Activated CD4-positive, alpha-beta T cell treated with anti-CD3 and anti-CD28 coated beads for 36 hours (primary cell): ENCODE data around the gene PGLYRP2. TPM values are rescaled to one million over a fixed set of nuclear protein-coding genes. Genes with fewer than 3 reads are reported as not detected.
"Not testable (repeated sequence)": the region's sequence is repeated elsewhere in the genome, so short reads cannot be mapped to it uniquely, and the experiment has no call there.

Source experiments
- ATAC-seq: fragments of 200-7000 bp; cut with Tn5 transposase; one replicate; pipeline ENCODE4 v1.10.0; 2021; ENCODE audit warnings: mild to moderate bottlenecking, moderate library complexity
- CTCF ChIA-PET: fragments of 350-600 bp; sonication (Branson Sonifier 250); formaldehyde crosslinking; loops from one replicate; lab custom pipeline; 2021; ENCODE audit warnings: antibody characterized with exemption; lab: Charles Lee
- POLR2A ChIA-PET: fragments of 350-600 bp; sonication (Branson Sonifier 250); formaldehyde crosslinking; loops from one replicate; lab custom pipeline; 2021; ENCODE audit warnings: antibody characterized with exemption, inconsistent platforms; lab: Charles Lee
- DNase-seq: peaks from one replicate; pipeline ENCODE4 v3.0.0-alpha.2; 2020
- H3K27ac Mint-ChIP-seq: one replicate; pipeline ENCODE4 v1.8.0; 2021; ENCODE audit warnings: mixed read lengths
- H3K27me3 Mint-ChIP-seq: one replicate; pipeline ENCODE4 v1.8.0; 2021; ENCODE audit warnings: mixed read lengths
- H3K36me3 Mint-ChIP-seq: one replicate; pipeline ENCODE4 v1.8.0; 2021; ENCODE audit warnings: low read depth, mixed read lengths
- H3K4me1 Mint-ChIP-seq: one replicate; pipeline ENCODE4 v1.8.0; 2021; ENCODE audit warnings: mixed read lengths
- H3K4me3 Mint-ChIP-seq: one replicate; pipeline ENCODE4 v1.8.0; 2021; ENCODE audit warnings: mild to moderate bottlenecking, moderate library complexity, mixed read lengths
- H3K9me3 Mint-ChIP-seq: one replicate; pipeline ENCODE4 v1.8.0; 2021; ENCODE audit warnings: low read depth, mixed read lengths
- intact Hi-C, 2 experiments: fragments of 100-400 bp; cut with DNase I in 1 of 2; cut with micrococcal nuclease in 1 of 2; formaldehyde crosslinking; loops; one replicate each; pipeline versions ENCODE4 v1.14.2 to v1.15.1; 2022 to 2024; cut with DNase I, micrococcal nuclease
- total RNA-seq, 2 experiments: library from RNA; stranded (reverse); gene quantifications; one replicate each; pipeline ENCODE4 v1.2.3, GENCODE V29; 2021

PGLYRP2 gene, protein sequence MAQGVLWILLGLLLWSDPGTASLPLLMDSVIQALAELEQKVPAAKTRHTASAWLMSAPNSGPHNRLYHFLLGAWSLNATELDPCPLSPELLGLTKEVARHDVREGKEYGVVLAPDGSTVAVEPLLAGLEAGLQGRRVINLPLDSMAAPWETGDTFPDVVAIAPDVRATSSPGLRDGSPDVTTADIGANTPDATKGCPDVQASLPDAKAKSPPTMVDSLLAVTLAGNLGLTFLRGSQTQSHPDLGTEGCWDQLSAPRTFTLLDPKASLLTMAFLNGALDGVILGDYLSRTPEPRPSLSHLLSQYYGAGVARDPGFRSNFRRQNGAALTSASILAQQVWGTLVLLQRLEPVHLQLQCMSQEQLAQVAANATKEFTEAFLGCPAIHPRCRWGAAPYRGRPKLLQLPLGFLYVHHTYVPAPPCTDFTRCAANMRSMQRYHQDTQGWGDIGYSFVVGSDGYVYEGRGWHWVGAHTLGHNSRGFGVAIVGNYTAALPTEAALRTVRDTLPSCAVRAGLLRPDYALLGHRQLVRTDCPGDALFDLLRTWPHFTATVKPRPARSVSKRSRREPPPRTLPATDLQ
- under 1 TPM in 1 of 2 experiments, not detected in 1; 0.14 TPM for total RNA-seq

DNA sequence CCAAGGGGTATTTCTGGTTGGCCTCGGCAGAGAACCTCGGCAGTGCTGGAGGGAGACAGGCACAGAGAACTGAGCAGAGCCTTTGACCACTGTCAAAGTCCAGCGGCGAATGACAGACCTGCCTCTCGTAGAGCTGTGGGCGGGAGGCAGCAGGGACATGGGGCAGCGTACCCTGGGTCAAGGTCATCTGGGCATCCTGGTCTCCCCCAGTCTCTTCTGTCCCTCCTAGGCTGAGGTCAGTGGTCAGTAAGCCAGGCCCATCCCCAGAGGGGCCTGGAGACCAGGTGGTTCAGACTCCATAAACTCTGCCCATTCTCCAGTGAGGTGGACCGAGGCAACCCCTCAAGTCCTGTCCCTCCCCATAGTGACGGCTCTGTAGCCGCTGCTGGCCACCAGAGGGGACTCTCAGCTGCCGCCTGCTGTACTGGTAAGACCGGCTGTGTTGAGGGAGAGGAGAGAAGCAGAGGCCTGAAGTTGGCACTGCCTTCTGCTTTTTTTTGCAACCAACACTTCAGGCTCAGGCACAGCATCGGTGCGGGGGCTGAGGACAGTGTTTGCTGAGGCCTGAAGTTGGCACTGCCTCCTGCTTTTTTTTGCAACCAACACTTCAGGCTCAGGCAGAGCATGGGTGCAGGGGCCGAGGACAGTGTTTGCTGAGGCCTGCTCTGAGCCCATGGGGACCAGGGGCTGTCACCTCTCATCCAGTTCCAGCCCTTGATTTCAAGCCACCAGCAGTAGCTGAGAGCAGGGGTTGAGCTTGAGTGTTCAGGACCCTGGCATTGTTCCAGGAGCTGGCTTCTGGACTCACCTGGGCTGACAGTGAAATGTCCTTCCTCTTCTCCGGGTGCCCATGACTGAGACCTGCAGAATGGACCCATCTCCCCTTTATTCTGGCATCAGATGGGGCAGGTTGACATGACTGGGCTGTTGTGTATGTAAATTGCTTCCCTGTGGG is at the start of gene PGLYRP2:
PGLYRP2 (minus strand) TSS at position 111 of the 955 bp plus-strand sequence. CDS start 130 bp downstream, outside the sequence.
- peak; percentile 37 for DNase-seq
- no peak within 1 kb of the TSS for H3K4me3 Mint-ChIP-seq
- POLR2A ChIA-PET, result no interaction called here
- no peaks in the 10 kb centered on the region for H3K9me3 Mint-ChIP-seq
- H3K4me1 Mint-ChIP-seq, result peaks cover 34% of the 10 kb centered on the region
- H3K36me3 Mint-ChIP-seq, result no peaks in the 10 kb centered on the region
- CTCF ChIA-PET, result interaction anchor here (0.6 to 2.2 kb wide), 3 partner anchors 45 to 76 kb away, joined by 3 to 6 read pairs (median 4); partner anchors contain the start of gene AKAP8L
- H3K27ac Mint-ChIP-seq, result no peak within 1 kb of the TSS
- ATAC-seq, result peak; percentile 42
- intact Hi-C loops, result loop anchor here in 1 of 2 experiments (5.0 kb wide), 1 partner anchor 53 kb away; no protein-coding TSS in a partner anchor
- no peaks in the 10 kb centered on the region for H3K27me3 Mint-ChIP-seq

DNA sequence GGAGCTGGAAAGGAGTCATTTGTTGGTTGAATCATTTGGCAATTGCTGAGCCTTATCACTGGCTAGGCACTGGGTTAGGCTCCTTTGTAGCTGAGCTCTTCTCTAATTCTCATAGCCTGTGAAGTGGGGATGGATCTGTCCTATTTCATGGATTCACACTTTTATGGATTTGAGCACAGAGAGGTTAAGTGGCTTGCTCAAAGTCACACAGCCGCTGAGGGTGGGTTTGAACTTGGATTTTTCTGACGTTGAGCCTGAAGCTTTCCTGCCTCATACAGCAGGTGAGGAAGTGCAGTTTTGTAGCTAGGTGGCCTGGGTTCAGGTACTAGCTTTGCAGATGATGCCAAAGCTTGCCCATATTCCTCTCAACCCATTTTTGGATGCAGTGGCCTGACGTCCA is 48.4 kb upstream of the PGLYRP2 start:
- ATAC-seq, result no peak
- CTCF ChIA-PET, result interaction anchor here (0.9 kb wide), 1 partner anchor 16 kb away, joined by 3 read pairs; no protein-coding TSS in a partner anchor
- H3K27me3 Mint-ChIP-seq, result no peaks in the 10 kb centered on the region
- peaks cover 6% of the 10 kb centered on the region for H3K9me3 Mint-ChIP-seq
- H3K4me1 Mint-ChIP-seq, result peaks cover 11% of the 10 kb centered on the region
- DNase-seq, result no peak
- intact Hi-C loops, result no loop called here
- POLR2A ChIA-PET, result no interaction called here
- H3K4me3 Mint-ChIP-seq, result no peak overlapping the region
- no peak overlapping the region for H3K27ac Mint-ChIP-seq
- peaks cover 4% of the 10 kb centered on the region for H3K36me3 Mint-ChIP-seq

DNA sequence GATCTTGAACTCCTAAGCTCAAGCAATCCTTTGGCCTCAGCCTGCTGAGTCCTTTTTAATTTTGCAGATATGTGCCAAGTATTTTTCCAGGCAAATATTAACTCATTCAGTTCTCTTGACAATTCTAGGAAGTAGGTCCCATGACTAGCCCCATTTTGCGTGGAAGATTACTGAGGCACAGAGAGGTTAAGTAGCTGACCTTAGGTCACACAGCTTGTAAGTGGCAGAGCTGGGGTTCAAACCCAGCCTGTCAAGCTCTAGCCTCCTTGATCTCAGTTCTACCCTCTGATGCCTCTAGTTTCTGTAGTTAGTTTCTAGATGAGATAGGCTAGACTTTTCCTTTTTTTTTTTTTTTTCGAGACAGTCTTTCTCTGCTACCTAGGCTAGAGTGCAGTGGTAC is 47.1 kb upstream of the PGLYRP2 start:
- ATAC-seq (no peak), DNase-seq (no peak)
- Mint-ChIP-seq H3K4me3 (no peak overlapping the region), H3K27me3 (no peaks in the 10 kb centered on the region), H3K36me3 (peaks cover 3% of the 10 kb centered on the region), H3K4me1 (peaks cover 4% of the 10 kb centered on the region), H3K9me3 (peaks cover 6% of the 10 kb centered on the region), H3K27ac (no peak overlapping the region)
- ChIA-PET POLR2A (interaction anchor here (0.6 kb wide), 1 partner anchor 1020 kb away, joined by 3 read pairs; no protein-coding TSS in a partner anchor), CTCF (interaction anchor here (0.7 kb wide), 1 partner anchor 49 kb away, joined by 3 read pairs; no protein-coding TSS in a partner anchor)
- intact Hi-C loops, result no loop called here

DNA sequence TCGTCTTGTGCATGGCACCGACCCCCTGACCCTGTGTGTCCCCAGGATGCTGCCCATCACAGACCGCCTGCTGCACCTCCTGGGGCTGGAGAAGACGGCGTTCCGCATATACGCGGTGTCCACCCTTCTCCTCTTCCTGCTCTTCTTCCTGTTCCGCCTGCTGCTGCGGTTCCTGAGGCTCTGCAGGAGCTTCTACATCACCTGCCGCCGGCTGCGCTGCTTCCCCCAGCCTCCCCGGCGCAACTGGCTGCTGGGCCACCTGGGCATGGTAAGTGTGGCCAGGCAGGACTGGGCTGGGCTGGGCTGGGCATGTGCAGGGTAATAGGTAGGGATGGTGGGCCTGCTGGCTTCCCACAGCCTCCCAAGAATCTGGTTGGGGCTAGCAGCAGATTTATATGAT is 46.0 kb upstream of the PGLYRP2 start:
- intact Hi-C loops, result no loop called here
- peaks cover 3% of the 10 kb centered on the region for H3K9me3 Mint-ChIP-seq
- H3K4me3 Mint-ChIP-seq, result no peak overlapping the region
- peaks cover under 1% of the 10 kb centered on the region for H3K36me3 Mint-ChIP-seq
- no peaks in the 10 kb centered on the region for H3K27me3 Mint-ChIP-seq
- no peak overlapping the region for H3K27ac Mint-ChIP-seq
- CTCF ChIA-PET, result no interaction called here
- ATAC-seq, result no peak
- H3K4me1 Mint-ChIP-seq, result peaks cover 4% of the 10 kb centered on the region
- POLR2A ChIA-PET, result no interaction called here
- DNase-seq, result no peak

DNA sequence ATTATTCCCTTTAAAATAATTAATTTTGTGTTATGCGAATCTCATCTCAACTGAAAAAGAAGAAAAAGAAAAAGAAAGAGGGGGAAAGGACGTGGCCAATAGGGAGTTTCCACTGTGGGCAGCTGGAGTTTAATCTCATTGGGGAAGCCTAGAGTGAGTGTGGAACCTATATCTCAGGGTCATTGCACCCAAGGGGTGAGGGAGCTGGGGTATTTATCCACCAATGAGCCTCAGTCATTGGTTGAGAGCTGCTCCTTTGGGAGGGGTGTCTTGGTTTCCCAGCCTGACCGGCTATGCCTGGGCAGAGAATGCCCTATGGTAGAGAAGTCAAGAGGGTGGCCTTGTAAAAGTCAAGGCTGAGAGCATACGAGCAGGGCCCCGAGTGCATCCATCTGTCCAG is 45.5 kb upstream of the PGLYRP2 start:
- Mint-ChIP-seq H3K4me3 (no peak overlapping the region), H3K36me3 (no peaks in the 10 kb centered on the region), H3K27ac (no peak overlapping the region), H3K27me3 (no peaks in the 10 kb centered on the region), H3K9me3 (peaks cover 2% of the 10 kb centered on the region), H3K4me1 (peaks cover 4% of the 10 kb centered on the region)
- ChIA-PET POLR2A (no interaction called here), CTCF (interaction anchor here (0.8 kb wide), 1 partner anchor 46 kb away, joined by 4 read pairs; no protein-coding TSS in a partner anchor)
- ATAC-seq (no peak), DNase-seq (no peak)
- intact Hi-C loops, result no loop called here

DNA sequence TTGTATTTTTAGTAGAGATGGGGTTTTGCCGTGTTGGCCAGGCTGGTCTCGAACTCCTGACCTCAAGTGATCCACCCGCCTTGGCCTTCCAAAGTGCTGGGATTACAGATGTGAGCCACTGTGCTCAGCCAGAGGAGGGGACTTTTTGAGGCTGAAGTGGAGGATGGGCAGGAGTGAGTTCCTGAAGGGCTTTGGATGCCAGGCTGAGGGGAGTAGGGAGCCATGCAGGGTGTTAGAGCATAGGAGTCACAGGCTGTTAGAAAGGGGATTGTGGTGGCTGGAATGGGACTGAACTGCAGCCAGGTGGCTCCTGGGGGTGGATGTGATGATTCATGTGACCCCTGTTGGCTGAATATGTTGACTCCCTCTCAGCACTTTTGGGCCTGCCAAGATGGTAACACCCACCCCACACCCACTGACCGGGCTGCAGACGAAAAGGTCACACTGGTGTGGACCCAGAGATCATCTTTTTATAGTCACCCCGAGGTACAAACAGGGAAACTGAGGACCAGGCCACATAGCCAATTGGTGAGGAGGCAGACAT is 40.2 kb upstream of the PGLYRP2 start:
- peaks cover 5% of the 10 kb centered on the region for H3K36me3 Mint-ChIP-seq
- H3K4me1 Mint-ChIP-seq, result peaks cover 11% of the 10 kb centered on the region
- ChIA-PET CTCF (no interaction called here), POLR2A (no interaction called here)
- H3K4me3 Mint-ChIP-seq, result no peak overlapping the region
- no peaks in the 10 kb centered on the region for H3K27me3 Mint-ChIP-seq
- intact Hi-C loops, result no loop called here
- DNase-seq, result no peak
- peaks cover 12% of the 10 kb centered on the region for H3K9me3 Mint-ChIP-seq
- no peak overlapping the region for H3K27ac Mint-ChIP-seq
- no peak for ATAC-seq

DNA sequence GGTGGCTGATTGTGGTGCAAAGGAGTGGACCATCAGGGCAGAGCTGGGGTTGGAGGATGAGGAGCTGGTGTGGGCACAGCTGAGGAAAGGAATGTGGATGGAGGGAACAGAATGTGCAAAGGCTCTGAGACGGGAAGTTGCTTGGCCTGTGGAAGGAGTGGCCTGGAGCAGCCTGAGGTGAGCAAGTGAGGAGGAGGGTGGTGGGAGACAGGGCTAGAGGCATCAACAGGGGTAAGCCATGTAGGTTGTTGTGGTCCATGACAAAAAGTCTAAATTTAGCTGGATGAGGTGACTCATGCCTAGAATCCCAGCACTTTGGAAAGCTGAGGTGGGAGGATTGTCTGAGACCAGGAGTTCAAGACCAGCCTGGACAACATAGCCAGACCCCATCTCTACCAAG is 38.5 kb upstream of the PGLYRP2 start:
- no peak overlapping the region for H3K4me3 Mint-ChIP-seq
- peaks cover 5% of the 10 kb centered on the region for H3K36me3 Mint-ChIP-seq
- DNase-seq (no peak), ATAC-seq (no peak)
- CTCF ChIA-PET, result interaction anchor here (0.6 kb wide), 2 partner anchors 116 to 254 kb away, joined by 3 read pairs; no protein-coding TSS in a partner anchor
- H3K27me3 Mint-ChIP-seq, result no peaks in the 10 kb centered on the region
- H3K9me3 Mint-ChIP-seq, result peaks cover 12% of the 10 kb centered on the region
- intact Hi-C loops, result no loop called here
- peaks cover 18% of the 10 kb centered on the region for H3K4me1 Mint-ChIP-seq
- POLR2A ChIA-PET, result no interaction called here
- H3K27ac Mint-ChIP-seq, result no peak overlapping the region

DNA sequence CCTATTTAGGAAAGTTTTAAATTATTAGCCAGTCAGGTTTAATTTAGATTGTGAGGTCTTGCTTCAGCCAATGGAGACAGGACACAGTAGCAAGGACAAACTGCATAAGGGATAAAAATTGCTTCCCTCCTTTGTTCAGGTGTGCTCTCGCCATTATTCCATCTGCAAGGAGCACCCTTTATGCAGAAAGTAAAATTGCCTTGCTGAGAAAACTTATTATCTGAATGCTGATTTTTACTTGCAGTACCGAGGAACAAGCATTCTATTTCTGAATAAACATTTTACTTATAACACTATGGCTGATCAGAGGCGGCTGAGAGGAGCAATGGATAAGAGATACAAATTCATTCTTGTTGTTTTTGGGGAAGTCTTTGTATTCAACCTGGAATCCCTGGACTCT is 37.1 kb upstream of the PGLYRP2 start:
- ChIA-PET POLR2A (no interaction called here), CTCF (no interaction called here)
- Mint-ChIP-seq H3K27me3 (no peaks in the 10 kb centered on the region), H3K36me3 (peaks cover 5% of the 10 kb centered on the region), H3K9me3 (peaks cover 12% of the 10 kb centered on the region), H3K27ac (peak overlapping the region; percentile 55), H3K4me1 (peaks cover 18% of the 10 kb centered on the region), H3K4me3 (no peak overlapping the region)
- intact Hi-C loops, result no loop called here
- ATAC-seq, result no peak
- DNase-seq, result no peak

DNA sequence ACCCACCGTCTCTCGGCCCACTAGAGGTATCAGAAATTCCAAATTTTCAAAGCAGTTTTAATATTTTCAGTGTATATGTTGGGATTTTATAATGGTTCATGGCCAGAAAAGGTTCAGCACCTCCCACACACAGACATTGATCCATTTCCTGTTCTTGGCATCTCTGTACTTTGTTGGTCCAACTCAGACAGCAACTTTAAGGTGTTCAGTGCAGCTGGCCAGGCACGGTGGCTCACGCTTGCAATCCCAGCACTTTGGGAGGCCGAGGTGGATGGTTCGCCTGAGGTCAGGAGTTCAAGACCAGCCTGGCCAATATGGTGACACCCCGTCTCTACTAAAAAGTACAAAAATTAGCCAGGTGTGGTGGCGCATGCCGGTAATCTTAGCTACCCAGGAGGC is 35.9 kb upstream of the PGLYRP2 start:
- H3K36me3 Mint-ChIP-seq, POLR2A ChIA-PET, ATAC-seq, DNase-seq, H3K27me3 Mint-ChIP-seq: not testable (repeated sequence)
- Mint-ChIP-seq H3K27ac (peak overlapping the region; percentile 96), H3K4me1 (peaks cover 20% of the 10 kb centered on the region), H3K9me3 (peaks cover 12% of the 10 kb centered on the region), H3K4me3 (peak overlapping the region; percentile 57)
- CTCF ChIA-PET, result interaction anchor here (0.7 to 2.1 kb wide), 4 partner anchors 48 to 390 kb away, joined by 3 to 7 read pairs (median 4); partner anchors contain the start of gene AKAP8L
- intact Hi-C loops, result loop anchor here (2.0 kb wide), 3 partner anchors 18 to 48 kb away; no protein-coding TSS in a partner anchor

DNA sequence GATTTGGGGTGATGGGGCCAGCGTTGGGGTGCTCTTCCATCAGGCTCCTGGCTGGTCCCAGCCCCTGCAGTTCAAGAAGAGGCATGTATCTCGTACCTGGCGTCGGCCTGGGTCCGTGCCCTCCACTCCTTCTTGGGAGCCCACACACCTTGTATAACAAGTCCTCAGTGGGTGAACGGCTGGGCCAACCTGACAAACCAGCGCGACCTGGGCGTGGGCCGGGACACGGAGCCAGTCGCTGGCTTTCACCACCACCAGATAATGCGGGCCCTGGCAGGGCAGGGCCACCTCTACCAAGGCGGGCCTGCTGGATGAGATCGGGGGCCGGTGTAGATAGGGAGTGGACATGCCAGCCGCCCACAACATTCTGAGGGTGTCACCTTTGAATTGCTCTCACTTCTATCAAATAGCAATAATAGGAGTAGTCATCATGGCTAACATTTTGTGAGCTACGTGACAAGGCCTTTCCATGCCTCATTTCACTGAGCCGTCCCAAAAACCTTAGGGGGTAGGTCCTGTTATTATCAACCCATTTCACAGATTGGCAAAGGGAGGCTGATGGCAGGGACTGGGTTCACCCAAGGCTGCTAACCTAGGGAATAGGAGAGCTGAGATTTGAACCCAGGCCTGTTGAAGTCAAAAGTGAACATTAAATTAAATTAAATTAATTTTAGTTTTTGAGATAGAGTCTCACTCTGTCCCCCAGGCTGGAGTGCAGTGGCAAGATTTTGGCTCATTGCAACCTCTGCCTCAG is 32.5 kb upstream of the PGLYRP2 start:
- ChIA-PET CTCF (interaction anchor here (0.7 to 1.0 kb wide), 2 partner anchors 16 to 1049 kb away, joined by 3 read pairs; no protein-coding TSS in a partner anchor), POLR2A (no interaction called here)
- Mint-ChIP-seq H3K27ac (no peak overlapping the region), H3K4me3 (no peak overlapping the region), H3K4me1 (peaks cover 28% of the 10 kb centered on the region), H3K36me3 (peaks cover 5% of the 10 kb centered on the region), H3K27me3 (peaks cover 22% of the 10 kb centered on the region), H3K9me3 (peaks cover 8% of the 10 kb centered on the region)
- intact Hi-C loops, result no loop called here
- DNase-seq (no peak), ATAC-seq (no peak)
